Activated CD4-positive, alpha-beta T cell treated with anti-CD3 and anti-CD28 coated beads, Interleukin-2, amount 50 U/mL, for 1 hour (primary cell): ENCODE measurements around the gene PCK2.

Source experiments
- DNase-seq: peaks from one replicate; pipeline ENCODE4 v3.0.0-alpha.2; 2020

Gene PCK2

GRCh38 chr14:24077086-24077485 is 17.0 kb upstream of the PCK2 start:
- DNase-seq = no peak

- no peak for DNase-seq
Measured at GRCh38 chr14:24078146-24078545, 16.0 kb upstream of the PCK2 start.

- DNase-seq = no peak
Measured at GRCh38 chr14:24079491-24080141, 14.5 kb upstream of the PCK2 start.

GRCh38 chr14:24080142-24080530 is 14.0 kb upstream of the PCK2 start:
- no peak for DNase-seq

- DNase-seq = peak; percentile 62
Measured at GRCh38 chr14:24080888-24081738, 13.0 kb upstream of the PCK2 start.

GRCh38 chr14:24081739-24082211 is 12.3 kb upstream of the PCK2 start:
- no peak for DNase-seq

- DNase-seq = no peak
Measured at GRCh38 chr14:24082411-24083080, 11.6 kb upstream of the PCK2 start.

GRCh38 chr14:24083462-24083861 is 10.6 kb upstream of the PCK2 start:
- no peak for DNase-seq

GRCh38 chr14:24084440-24084839 is 9.7 kb upstream of the PCK2 start:
- DNase-seq = no peak

- DNase-seq = no peak
Measured at GRCh38 chr14:24085215-24085614, 8.9 kb upstream of the PCK2 start.

- no peak for DNase-seq
Measured at GRCh38 chr14:24086193-24086955, 7.7 kb upstream of the PCK2 start.

- DNase-seq = no peak
Measured at GRCh38 chr14:24087004-24087403, 7.1 kb upstream of the PCK2 start.

GRCh38 chr14:24088095-24088494 is 6.0 kb upstream of the PCK2 start:
- DNase-seq = no peak

- DNase-seq = no peak
Measured at GRCh38 chr14:24089890-24090289, 4.2 kb upstream of the PCK2 start.

GRCh38 chr14:24092110-24092504 is 2.0 kb upstream of the PCK2 start:
- DNase-seq = no peak

GRCh38 chr14:24092505-24093206 is 1.5 kb upstream of the PCK2 start:
- no peak for DNase-seq

- DNase-seq = no peak
Measured at GRCh38 chr14:24093207-24093900, 757 bp upstream of the PCK2 start.

- no peak for DNase-seq
Measured at GRCh38 chr14:24094841-24095270, 745 bp downstream of the PCK2 start.

- no peak for DNase-seq
Measured at GRCh38 chr14:24095271-24096068, 1.4 kb downstream of the PCK2 start.

- no peak for DNase-seq
Measured at GRCh38 chr14:24096545-24097181, 2.6 kb downstream of the PCK2 start.
